GM12801 (cell line): ENCODE measurements around the gene NEK1.

Experiments
- TF ChIP-seq, protein P1 (sequence below): IDR thresholded peaks from one replicate; pipeline ENCODE4 v1.5.1; 2011; ENCODE audit warnings: control low read depth; ENCODE audit not compliant: insufficient read length; ENCODE audit errors: extremely low read depth

NEK1 gene

DNA sequence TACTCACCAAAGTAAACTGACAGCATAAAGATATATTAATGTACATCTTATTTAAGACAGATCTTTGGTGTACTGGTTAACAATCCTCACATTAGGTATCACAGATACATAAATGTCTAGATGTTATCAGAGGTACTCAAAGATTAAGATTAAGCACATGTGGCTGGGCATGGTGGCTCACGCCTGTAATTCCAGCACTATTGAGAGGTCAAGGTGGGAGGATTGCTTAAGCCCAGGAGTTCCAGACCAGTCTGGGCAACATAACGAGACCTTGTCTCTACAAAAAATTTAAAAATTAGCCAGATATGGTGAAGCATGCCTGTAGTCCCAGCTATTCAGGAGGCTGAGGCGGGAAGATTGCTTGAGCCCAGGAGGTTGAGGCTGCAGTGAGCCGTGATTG is 195.9 kb downstream of the NEK1 start:
- TF ChIP-seq, protein P1, sequence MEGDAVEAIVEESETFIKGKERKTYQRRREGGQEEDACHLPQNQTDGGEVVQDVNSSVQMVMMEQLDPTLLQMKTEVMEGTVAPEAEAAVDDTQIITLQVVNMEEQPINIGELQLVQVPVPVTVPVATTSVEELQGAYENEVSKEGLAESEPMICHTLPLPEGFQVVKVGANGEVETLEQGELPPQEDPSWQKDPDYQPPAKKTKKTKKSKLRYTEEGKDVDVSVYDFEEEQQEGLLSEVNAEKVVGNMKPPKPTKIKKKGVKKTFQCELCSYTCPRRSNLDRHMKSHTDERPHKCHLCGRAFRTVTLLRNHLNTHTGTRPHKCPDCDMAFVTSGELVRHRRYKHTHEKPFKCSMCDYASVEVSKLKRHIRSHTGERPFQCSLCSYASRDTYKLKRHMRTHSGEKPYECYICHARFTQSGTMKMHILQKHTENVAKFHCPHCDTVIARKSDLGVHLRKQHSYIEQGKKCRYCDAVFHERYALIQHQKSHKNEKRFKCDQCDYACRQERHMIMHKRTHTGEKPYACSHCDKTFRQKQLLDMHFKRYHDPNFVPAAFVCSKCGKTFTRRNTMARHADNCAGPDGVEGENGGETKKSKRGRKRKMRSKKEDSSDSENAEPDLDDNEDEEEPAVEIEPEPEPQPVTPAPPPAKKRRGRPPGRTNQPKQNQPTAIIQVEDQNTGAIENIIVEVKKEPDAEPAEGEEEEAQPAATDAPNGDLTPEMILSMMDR: no peak

DNA sequence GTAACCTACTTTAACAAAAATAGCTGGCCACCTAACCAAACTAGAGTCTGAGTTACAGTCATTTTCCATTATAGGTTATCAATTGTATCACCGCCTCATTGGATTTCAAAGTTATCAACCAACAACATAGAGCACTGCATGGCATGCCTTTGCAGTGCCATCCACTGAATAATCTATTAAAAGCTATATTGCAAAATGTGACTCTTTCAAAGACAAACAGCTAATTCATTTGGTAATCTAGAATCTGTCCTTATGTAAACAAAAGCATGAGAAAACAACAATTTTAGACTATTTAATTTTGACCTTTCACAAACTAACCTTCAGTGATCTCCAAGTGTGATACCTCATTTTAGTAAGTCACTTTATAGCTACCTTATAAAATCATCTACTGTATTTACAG is 197.5 kb downstream of the NEK1 start:
- TF ChIP-seq, protein P1: no peak

DNA sequence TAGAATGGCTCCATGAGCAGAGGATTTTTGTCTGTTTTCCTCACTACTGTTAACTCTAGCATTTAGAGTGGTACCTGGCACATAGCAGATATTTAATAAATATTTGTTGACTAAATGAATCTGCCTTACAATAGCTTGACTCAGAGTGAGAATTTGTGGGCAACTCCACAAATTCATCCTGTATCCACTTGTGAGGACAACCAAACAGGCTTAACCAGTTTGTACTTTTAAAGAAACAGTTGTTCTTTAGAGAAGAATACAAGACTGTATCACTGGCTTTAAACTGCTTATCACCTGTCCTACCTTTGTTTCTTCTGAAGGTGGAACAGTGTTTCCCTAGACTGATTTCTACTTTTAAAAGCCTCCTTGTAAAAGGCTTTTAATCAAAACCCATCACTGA is 200.3 kb downstream of the NEK1 start:
- TF ChIP-seq, protein P1: no peak

DNA sequence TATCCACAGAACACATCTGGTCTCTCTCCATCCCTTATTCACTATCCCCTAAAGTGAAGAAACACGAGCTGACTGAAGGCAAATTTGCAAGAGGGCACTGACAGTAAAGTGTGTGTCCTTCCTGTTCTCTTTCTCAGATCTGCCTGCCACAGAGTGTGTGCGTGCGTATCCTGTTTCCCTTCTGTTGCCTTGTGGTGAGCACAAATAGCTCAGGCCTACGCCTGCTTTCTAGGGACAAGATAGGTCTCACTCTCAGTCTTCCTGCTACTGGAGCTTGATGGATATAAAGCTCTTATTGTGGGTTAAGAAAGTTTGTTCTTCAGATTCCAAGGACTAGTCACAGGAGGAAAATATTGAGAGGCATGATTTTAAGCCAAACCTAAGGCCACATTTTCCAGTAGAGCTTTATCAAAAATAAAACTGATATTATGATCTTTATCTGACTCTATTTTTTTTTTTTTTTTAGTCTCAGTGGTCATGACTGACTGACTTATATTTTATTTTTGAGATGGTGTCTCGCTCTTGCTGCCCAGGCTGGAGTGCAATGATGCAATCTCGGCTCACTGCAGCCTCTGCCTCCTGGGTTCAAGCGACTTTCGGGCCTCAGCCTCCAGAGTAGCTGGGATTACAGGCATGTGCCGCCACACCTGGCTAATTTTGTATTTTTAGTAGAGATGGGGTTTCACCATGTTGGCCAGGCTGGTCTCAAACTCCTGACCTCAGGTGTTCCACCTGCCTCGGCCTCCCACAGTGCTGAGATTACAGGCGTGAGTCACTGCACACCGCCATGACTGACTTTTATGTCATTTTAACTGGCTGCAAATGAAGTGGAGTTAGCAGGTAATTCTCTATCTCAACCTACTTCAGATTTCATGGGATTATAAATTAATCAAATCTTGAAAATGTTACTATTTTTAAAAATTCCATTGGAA is 201.3 kb downstream of the NEK1 start:
- TF ChIP-seq, protein P1: no peak

GRCh38 chr4:169407217-169407845 is 205.1 kb downstream of the NEK1 start:
- TF ChIP-seq, protein P1: no peak

DNA sequence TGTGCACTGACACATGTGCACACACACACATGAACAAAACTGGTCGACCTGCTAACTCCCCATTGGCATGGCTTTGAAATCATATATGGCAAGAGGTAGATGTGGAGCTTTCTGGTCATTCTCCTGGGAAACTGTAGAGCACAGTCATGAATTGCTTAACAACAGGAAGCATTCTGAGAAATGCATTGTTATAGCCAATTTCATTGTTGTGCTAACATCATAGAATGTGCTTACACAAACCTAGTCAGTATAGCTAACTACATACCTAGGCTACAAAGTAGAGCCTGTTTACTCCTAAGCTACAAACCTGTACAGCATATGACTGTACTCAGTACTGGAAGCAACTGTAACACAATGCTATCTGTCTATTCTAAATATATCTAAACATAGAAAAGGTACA is 207.4 kb downstream of the NEK1 start:
- TF ChIP-seq, protein P1: no peak

DNA sequence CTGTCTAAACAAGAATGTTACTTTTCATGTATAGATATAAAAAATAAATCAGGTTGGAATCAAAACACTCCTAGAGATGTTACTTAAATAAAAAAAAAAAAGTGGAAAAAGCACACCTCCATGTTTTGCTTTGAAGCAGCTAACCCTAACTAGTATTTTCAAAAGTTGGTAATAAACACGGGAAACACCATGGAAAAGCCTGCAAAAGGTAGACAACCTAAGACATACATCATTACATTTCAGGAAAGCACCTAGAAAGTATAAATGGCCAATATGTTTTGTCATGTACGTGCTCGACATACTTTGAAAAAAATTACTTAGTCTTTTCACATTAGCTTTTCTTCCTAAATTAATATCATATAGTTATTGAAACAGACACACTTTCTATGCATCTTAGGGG is 211.6 kb downstream of the NEK1 start:
- TF ChIP-seq, protein P1: no peak
